ENCODE data around the gene ITPR1. TPM values are rescaled to one million over a fixed set of nuclear protein-coding genes. Genes with fewer than 3 reads are reported as not detected.

The ITPR1 gene
- 3.0 and 3.2 TPM in 2 replicates for total RNA-seq

GRCh38 chr3:4493014-4493940 is at the start of gene ITPR1:
Gene ITPR1 (plus strand): TSS chr3:4493348. CDS start chr3:4516492, 23,144 bp downstream.

GRCh38 chr3:4466741-4467521 is 26.2 kb upstream of the ITPR1 start, which contains the start of gene SUMF1:
Gene SUMF1 (minus strand): TSS chr3:4467269. CDS start chr3:4467245, 24 bp downstream.

Other genes starting within 250 kb of the ITPR1 start
- gene SETMAR, start 190.0 kb upstream of the ITPR1 start, total RNA-seq = 10.9 and 11.1 TPM in 2 replicates
- 41.7 and 49.2 TPM in 2 replicates for gene SUMF1, start 26.1 kb upstream of the ITPR1 start, total RNA-seq